Stimulated activated CD4-positive, alpha-beta T cell treated with anti-CD3 and anti-CD28 coated beads, Interleukin-12 subunit alpha, Interleukin-12 subunit beta, amount 100 ng/mL, for 24 hours (primary cell): Measurements from ENCODE around the gene CTSW.
A peak's percentile ranks its signal among the peaks of the same experiment; 100 is the strongest.
"Not testable (repeated sequence)": the region's sequence is repeated elsewhere in the genome, so short reads cannot be mapped to it uniquely, and the experiment has no call there.

Source experiments
- DNase-seq, 2 experiments: peaks; one replicate each; pipeline ENCODE4 v3.0.0-alpha.2; 2020; ENCODE audit warnings: low read depth in 2 of 2

The CTSW gene

DNA sequence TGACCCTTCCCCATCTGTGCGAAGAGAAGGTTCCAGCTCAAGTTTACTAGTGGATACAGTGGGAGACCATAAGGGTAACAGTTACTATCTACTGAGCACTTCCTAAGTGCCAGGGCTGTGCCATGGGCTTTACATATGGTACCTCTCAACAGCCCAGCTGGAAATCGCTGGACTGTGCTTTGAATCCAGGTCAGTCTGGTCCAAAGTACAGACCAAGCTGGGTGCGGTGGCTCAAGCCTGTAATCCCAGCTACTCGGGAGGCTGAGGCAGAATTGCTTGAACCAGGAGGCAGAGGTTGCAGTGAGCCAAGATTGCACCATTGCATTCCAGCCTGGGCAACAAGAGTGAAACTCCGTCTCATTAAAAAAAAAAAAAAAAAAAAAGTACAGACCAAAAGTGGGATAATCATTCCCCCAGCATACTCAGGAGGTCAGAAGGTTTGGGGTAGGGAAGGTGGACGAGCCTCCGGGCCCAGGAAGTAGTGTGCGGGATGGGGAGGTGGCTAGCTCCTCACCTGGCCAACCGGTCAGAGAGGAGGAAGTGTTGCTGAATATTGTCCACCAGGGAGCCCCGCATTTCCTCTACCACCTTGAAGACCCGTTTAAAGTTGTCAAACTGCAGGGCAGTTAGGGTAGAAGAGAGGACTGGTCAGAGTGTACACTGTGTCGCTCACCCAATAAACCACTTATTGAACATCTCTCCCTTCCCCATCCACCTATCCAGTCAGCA lies 6.3 kb downstream of the CTSW start:
- no peak for DNase-seq

DNA sequence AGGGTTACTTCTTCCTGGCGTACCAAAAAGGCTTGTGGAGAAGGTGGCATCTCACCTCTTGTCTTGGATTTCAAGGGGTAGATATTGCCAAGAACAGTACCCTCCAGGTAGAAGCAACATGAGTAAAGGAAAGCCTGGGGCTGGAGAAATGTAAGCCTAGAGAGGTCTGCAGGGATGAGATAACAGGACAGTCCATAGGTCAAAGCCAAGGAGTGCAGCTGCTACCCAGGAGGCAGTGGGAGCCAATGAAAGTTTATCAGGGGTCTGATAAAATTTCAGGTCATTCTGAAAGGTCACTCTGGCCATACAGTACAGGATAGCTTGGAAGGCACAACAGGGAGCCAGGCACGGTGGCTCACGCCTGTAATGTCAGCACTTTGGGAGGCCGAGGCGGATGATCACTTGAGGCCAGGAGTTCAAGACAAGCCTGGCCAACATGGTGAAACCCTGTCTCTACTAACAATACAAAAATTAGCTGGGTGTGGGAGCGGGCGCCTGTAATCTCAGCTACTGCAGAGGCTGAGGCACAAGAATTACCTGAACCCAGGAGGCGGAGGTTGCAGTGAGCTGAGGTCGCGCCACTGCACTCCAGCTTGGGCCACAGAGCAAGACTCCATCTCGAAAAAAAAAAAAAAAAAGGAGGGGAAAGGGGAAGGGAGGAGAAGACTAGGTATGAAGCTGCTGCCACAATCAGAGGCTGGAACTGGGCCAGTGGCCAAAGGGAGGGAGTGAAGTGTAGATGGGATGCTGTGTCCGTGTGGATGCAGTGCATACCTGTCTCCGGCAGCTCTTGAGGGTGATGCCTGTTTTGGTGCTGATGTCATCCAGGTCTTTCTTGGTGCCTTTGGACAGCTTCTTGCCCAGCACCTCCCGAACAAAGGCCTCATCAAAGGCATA lies 7.4 kb downstream of the CTSW start:
- DNase-seq: no peak

DNA sequence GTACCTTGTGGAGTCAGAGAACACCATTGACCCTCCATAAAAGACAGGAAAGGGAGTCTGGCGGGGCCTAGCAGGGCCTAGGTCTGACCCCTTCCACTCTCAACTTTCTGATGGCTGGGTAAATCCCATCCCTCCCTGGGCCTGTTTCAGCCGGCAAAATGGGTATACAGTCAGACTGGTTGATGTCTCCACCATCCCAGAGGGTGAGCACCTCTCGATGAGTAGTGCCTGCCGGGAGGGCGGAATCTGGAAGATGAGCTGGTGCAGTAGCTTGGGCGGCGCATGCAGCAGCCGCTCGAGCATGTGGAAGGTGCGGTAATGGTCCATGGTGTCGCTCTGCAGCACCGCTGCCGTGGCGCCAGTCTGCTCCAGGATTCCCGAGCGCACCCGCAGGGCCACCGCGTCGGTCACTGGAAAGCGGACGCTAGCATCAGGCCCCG lies 8.1 kb downstream of the CTSW start:
- DNase-seq: no peak

DNA sequence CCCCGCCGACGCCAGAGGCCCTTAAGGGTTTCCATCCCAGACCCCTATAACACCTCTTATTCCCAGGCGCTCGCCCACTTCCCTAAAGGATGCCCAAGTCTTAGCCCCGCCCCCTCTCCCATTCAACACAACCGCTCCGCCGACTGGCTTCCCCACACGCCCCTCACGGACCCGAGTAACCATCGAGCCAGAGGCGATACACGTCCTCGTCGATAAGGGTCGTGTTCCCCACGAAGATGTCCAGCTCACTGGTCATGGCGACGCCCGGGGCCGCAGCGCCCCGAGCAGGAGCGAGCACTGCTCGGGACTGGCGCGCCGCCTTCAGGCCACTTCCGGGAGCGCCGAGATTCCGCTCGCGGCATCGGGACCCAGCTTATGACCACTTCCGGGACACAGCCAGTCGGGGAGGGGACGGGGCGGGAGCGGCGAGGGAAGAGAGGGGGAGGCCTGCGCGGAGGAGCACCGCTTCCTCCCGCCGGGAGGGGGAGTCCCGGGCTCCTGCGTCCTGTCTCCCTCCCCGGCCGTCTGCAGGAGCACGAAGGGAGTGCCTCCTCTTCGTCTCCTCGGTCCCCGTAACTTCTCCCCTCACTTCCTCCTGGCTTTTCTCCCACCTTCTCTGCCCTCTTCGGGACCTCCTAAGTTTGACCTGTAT lies 8.7 kb downstream of the CTSW start, which contains the start of gene FIBP:
FIBP (minus strand) TSS at position 309 of the 652 bp plus-strand sequence; CDS start at position 256, 53 bp downstream.
- peak; percentile 90 to 96 for DNase-seq

DNA sequence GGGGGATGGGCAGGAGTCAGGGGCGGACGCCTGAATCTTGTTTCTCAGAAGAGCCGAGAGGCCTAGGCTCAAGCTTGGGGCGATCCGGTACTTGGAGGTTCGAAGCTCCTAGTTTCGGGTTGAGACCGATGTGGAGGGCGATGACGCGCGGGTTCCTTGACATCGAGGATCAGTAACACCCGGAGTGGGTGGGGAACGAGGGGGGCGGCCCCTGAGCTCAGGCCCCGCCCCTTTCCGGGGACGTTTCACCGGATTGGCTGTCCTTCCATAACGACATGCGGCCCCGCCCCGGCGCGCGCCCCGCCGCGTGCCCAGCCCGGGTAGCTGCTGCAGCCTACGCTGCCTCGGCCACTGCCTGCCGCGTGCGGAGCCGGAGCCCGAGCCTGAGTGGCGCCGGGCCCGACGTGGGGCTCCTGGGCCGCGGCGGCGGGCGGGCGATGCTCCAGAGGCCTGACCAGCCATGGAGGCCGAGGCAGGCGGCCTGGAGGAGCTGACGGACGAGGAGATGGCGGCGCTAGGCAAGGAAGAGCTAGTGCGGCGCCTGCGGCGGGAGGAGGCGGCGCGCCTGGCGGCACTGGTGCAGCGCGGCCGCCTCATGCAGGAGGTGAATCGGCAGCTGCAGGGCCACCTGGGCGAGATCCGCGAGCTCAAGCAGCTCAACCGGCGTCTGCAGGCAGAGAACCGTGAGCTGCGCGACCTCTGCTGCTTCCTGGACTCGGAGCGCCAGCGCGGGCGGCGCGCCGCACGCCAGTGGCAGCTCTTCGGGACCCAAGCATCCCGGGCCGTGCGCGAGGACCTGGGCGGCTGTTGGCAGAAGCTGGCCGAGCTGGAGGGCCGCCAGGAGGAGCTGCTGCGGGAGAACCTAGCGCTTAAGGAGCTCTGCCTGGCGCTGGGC lies 10.9 kb downstream of the CTSW start, which contains the start of gene CCDC85B:
CCDC85B (plus strand) TSS at position 350 of the 895 bp plus-strand sequence; CDS start at position 461, 111 bp downstream.
- DNase-seq: peak; percentile 98 to 99

DNA sequence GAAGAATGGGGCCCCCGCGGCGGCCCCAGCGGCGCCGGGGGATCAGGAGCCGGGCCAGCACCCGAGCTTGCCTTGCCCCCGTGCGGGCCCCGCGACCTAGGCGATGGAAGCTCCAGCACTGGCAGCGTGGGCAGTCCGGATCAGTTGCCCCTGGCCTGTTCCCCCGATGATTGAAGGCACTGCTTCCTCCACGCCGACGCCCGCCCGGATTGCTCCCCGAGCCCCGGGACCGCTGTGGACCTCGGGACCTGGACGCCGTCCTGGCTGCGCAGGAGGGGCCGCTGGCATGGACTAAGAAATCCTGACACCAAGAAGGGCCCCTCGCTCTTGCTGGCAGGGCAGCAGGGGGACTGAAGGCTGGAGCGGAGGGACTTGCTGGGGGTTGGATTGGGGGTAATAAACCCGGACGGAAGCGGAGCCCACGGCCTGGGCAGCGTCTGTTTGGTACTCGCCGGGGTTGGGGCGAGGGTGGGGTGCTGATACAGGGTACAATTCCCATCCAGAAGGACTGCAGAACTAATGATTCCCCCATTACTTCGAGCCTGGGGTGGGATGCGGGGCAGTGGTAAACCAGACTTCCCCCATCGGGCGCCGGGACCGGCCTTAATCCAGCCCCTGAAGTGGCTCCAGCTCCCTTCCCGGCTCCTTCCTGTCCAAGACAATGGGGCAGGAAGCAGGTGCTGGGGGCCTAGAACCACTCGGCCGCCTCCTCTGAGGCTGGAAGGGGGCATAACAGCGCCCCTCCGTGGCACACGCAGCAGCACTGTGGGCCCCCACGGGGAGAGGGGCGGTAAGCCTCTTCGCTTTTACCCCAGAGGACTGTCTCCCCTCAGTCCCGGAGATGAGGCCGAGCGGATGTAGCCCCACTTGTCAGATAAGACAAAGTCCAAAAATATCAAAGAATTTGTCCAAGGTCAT lies 11.8 kb downstream of the CTSW start:
- peak in 1 of 2 experiments; percentile 42 for DNase-seq

DNA sequence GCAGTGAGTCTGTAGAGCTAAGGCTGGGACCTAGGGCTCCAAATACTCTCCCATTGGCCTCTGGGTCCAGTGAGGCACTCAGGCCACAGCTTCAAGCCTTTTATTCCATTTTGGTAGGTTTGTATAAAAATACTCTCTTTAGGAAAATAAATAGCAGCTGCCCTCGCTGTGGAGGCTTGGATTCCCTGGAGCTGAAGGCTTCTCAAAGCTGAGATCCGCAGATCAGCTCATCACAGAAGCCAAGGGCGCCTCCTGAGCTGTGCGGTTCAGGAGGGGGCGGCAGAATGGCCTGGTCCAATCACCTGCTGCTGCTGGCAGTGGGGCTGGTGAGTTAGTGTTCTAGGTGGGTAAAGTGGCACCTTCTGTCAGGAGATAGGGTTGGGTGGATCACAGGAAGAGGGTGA lies 12.5 kb downstream of the CTSW start:
- not testable (repeated sequence) for DNase-seq

DNA sequence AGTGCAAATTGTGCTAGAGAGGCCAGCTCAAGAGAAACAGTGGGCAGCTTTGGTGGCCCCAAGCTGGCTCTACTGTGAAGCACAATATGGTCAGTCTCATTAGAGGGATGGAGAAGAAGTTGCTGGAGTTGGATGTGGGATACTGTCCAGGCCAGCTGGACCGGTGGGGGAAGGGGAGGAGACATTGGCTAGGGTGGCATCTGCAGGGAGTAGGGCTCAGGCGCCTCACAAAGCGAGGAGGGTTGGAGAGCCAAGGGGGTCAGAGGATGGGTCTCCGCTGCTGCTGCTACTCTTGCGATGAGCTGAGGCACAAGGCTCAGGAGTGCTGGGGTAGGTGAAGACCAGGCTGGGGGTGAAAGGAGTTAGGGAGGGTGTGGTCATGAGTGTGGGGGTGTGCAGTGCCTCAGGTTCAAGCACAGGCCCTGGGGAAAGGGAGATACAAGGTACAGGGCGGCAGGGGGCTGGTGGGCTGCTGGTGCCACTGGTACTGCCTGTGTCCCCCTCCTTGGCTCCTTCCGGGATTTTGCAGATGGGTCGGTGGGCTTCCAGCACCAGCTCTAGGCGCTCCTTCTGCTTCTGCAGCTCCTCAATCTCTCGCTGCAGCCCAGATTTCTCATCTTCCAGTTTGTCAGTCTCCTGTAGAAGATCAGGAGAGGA lies 13.2 kb downstream of the CTSW start:
- DNase-seq: no peak

DNA sequence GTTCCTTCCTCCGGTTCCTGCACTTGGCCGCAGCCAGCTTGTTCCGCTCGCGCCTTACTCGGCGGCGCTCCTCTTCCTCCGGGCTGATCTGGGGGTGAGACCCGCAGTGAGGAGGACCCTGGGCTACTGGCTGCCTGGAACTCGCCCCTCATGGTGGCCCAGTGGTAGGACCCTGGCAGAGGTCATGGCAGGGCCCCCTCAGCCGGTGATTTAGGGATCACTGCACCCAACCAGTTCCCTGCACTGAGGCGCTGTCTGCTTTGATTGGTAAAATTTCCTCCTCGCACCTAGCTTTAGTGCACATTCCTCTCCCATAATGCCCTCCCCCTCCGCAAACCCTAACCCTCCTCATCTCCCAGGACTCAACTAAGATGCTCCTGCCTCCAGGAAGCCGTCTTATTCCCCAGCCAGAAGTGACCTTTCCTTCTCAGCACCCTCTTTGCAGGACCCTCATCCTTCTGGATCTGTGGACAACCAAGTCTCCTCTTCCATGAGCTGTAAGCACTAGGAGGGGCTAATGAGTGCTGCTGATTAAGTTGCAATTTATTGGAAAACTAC lies 14.5 kb downstream of the CTSW start:
- DNase-seq: no peak

DNA sequence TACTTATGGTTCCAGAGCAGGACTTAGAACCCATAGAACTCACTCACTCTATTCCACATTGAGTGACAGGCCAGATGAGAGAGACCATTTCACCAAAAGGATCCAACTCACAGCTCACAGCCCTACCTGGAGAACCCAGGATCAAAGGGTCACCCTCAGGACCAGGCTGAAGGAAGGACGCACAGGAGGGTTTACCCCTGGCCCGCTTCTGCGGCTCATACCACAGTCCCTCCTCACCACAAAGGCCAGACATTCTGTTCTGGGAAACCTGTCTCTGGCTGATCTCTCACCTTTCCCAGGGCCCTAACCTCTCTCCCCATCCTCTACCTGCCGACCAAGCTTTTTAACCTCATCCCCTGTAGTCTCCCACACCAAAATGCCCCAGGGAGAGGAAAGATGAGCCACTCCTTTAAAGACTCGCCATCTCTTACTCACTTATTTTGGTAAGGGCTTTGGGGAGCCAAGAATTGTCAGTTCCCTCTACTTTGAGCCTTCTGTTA lies 15.9 kb downstream of the CTSW start:
- DNase-seq: no peak

DNA sequence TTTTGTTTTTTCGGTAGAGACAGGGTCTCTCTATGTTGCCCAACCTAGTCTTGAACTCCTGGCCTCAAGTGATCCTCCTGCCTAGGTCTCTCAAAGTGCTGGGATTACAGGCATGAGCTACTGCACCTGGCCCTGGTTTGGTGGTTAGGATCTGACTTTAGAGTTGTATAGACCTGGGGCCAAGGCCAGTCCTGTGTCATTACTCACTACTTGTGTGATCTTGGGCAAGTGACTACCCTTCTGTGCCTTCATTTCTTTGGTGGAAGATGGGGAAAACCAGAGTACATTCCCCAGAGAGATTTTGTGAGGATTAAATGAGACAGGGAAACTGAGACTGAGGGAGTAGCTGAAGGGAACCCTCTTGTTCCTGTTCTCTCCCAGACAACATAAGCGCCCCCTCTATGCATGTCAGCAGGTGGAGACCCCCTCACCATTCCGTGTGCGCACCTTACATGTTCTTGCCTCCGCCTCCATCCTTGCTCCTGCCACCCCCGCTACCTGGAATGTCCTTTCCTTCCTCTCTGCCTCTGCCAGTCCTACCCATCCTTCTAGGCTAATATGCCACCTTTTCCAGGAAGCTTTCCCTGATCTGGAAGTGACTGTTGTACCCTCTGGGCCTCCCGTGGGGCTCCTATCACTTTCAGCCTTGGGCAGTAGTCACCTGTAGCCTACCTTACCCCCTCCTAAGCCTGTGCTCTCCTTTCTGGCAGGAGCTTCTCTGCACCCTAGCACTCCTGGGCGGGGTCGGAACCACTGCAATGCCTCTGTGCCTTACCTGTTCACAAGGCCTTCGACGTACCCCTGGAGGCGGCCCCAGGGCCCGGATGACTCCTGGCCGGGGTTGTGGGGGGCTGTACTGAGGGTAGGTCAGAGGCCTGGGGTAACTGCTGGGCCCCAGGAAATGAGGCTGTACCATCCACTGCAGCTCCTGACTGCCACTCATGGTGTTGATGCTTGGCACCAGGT lies 16.7 kb downstream of the CTSW start:
- DNase-seq: no peak

DNA sequence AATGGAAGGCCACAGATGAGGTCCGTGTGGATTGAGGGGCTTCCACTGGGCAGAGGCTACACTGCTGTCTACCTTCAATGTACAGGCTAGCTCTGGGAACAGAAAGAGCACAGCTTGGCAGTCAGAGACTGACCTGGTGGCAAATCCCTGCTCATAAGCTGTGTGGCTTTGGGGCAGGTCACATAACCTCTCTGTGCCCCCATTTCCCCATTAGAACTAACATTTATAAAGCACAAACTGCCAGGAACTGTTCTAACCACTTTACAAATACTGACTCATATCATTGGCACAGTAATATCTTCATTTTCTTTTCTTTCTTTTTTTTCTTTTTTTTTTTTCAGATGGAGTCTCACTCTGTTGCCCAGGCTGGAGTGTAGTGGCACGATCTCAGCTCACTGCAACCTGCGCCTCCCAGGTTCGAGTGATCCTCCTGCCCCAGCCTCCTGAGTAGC lies 17.4 kb downstream of the CTSW start:
- DNase-seq: no peak

DNA sequence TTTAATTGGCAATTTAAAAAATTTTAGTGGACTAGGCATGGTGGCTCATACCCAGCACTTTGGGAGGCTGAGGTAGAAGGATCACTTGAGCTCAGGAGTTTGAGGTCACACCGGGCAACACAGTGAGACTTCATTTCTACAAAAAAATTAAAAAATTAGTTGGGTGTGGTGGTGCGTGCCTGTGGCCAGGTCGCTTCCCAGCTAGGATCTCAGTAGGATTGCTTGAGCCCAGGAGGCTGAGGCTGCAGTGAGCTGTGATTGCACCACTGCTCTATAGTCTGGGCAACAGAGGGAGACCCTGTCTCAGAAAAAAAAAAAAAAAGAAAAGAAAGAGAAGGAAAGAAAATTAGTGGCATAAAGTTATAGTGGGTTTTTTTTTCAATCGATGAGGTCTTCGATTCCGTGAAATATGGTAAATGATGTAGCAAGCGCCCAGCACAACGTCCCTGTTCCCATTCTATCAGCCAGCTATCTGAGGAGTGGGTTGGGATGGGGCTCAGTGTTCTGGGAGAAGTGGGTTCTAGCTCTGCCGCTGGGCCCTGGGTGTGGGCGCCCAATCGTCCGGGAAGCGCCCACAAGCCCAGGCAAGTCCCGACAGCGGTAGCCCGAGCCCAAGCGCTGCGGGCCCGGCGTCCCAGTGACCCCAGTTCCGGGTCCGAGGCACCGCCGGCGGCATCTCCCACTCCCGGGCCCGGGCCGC lies 19.2 kb downstream of the CTSW start:
- no peak for DNase-seq

DNA sequence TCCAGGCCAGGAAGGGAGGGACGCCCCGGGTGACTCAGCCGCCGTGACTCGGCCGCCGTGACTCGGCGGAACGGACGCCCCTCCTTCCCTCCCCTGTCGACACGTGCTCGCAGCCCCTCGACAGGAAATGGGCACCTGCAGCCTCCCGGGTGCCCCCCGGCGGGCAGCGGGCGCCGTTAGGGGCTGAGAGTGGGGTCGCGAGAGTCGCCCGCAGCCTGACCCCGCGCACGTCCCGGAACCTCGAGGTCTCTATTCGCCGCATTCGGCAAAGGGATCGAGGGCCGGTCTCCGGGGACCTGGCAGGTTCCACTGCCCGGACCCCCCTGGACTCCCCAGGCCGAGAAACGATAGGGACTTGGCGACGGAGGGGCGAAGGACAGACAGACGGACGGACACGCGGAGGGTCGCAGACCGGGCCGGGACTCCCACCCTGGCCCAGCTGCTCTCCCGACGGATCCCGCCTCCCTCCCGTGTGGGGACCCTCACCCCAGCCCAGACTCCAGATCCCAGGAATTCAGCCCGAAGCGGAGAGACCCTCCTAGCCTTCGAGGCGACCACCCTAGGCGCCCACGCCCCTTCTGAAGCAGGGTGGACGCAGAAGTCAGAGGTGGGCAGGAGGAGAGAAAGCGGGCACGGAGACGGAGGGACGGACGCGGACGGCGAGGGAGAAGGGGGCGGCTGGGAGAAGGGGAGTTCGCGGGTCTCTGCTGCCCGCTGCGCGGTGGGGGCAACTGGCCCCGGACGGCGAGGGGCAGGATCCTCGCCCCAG lies 19.9 kb downstream of the CTSW start:
- DNase-seq: peak; percentile 63 to 71

DNA sequence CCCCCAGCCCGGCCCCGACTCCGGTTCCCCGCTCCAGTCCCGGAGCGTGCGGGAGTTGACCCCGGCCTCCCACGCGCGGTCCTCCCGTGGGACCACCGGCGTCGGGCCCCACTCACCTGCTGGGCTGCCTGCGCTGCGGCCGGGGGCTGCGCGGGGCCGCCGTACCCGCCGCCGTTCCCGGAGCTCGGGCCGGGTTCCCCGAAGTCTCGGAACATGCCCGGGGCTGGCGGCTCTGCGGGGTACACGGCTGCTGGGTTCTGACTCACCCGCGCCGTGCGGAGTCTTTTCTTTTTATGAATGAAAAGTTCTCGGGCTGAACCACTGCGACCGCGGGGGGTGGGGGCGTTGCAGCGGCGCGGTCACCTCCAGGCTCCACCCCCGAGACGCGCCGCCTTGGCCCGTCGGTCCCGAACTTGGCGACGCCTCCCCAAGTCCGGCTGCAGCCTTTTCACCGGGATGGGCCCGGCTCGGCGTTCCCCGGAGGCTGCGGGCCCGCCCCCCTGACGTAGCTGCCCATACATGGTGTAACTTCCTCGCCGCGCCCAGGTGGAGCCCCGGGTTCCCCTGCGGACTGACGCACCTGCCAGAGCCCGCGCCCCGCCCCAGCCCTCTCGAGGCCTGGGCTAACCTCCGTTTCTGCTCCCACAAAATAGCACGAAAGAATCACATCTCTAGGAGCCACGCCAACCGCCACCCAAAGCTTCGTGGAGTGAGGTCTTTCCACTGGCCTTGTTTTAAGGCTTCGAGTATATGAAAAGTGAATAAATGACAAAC lies 20.7 kb downstream of the CTSW start, which contains the start of gene FOSL1:
FOSL1 (minus strand) TSS at position 264 of the 774 bp plus-strand sequence; CDS start at position 215, 49 bp downstream.
- peak; percentile 83 to 93 for DNase-seq

DNA sequence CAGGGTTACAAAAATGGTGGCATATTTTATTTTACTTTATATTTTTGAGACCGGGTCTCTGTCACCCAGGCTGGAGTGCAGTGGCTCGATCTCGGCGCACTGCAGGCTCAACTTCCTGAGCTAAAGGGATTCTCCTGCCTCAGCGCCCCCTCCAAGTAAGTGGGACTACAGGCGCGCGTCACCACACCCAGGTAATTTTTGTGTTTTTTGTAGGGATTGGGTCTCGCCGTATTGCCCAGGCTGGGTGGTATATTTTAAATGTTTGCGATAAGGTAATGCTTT lies 21.2 kb downstream of the CTSW start:
- no peak for DNase-seq
